Measurements from ENCODE around the gene KRT75. TPM values are rescaled to one million over a fixed set of nuclear protein-coding genes. Genes with fewer than 3 reads are reported as not detected.

KRT75 gene
- total and polyA plus RNA-seq, 10 donors = not detected

DNA sequence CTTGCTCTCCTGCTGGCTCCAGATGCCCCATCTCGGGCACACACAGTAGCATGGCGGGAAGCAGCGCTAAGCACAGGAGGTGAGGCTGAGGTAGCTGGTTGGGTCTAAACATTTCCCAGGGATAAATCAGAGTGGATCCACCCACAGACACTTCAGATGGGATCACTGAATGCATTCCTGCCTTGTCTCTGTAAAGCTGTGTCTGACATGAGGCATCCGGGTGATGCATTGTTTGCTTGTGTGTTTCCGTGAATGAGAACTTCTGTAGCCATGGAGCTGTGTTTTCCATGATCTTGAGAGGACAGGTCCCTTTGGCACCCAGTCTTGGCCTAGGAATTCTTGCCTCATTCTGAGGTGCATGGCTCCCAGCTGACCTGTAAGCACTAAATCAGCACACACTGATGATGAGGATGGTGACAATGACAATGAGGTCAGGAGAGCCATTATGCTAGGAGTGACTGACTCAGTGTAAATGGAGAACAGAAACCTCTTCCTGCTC, 6.7 kb upstream of the KRT75 start:
- TF ChIP-seq POLR2AphosphoS5 (IDR thresholded peaks at IDR 0.05) (no peak), POLR2A (IDR thresholded peaks at IDR 0.05) (no peak)
- TF ChIP-seq, protein P1, sequence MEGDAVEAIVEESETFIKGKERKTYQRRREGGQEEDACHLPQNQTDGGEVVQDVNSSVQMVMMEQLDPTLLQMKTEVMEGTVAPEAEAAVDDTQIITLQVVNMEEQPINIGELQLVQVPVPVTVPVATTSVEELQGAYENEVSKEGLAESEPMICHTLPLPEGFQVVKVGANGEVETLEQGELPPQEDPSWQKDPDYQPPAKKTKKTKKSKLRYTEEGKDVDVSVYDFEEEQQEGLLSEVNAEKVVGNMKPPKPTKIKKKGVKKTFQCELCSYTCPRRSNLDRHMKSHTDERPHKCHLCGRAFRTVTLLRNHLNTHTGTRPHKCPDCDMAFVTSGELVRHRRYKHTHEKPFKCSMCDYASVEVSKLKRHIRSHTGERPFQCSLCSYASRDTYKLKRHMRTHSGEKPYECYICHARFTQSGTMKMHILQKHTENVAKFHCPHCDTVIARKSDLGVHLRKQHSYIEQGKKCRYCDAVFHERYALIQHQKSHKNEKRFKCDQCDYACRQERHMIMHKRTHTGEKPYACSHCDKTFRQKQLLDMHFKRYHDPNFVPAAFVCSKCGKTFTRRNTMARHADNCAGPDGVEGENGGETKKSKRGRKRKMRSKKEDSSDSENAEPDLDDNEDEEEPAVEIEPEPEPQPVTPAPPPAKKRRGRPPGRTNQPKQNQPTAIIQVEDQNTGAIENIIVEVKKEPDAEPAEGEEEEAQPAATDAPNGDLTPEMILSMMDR (IDR thresholded peaks at IDR 0.05 in 8 of 11, conservative IDR thresholded peaks at IDR 0.05 in 3 of 11) = no peak
- Histone ChIP-seq H3K27me3 (replicated peaks in 1 of 7) (peaks cover 0 to 51% (median 0%) of the 10 kb centered on the region in 7 donors), H3K36me3 (no peaks in the 10 kb centered on the region), H3K9me3 (no peaks in the 10 kb centered on the region), H3K4me1 (no peaks in the 10 kb centered on the region), H3K4me3 (no peak overlapping the region), H3K27ac (no peak overlapping the region)
- DNase-seq = no peak
- intact Hi-C loops (cut with DNase I; ENCODE audit: low total_unique reads) = no loop called here
- WGBS, 5 donors = 81 to 96% (median 92%) methylated on average over 5 of the region's 5 CpGs

DNA sequence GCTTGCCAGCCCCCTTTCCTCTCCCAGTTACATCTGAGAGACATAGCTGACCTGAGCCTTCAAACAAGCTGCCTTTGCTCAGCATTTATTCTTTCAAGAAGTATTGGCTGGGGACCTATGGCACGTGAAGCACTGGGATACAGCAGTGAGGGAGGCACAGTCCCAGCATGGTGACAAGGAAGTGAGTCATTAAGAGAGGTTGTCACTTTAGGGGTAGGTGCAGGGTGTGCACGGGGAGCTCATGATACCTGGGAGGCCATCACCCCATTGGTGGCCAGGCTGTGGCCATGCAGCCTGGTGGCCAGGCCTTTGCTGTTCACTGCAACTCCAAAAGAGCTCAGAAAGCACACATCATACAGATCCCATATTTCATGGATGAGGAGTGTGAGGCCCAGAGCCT, 5.7 kb upstream of the KRT75 start:
- Histone ChIP-seq H3K36me3 (no peaks in the 10 kb centered on the region), H3K27ac (no peak overlapping the region), H3K9me3 (no peaks in the 10 kb centered on the region), H3K4me1 (no peaks in the 10 kb centered on the region), H3K27me3 (replicated peaks in 1 of 7) (peaks cover 0 to 49% (median 0%) of the 10 kb centered on the region in 7 donors), H3K4me3 (no peak overlapping the region)
- TF ChIP-seq, protein P1 (IDR thresholded peaks at IDR 0.05 in 8 of 11, conservative IDR thresholded peaks at IDR 0.05 in 3 of 11) = no peak
- TF ChIP-seq POLR2AphosphoS5 (IDR thresholded peaks at IDR 0.05) = no peak
- no peak for TF ChIP-seq POLR2A (IDR thresholded peaks at IDR 0.05)
- intact Hi-C loops (cut with DNase I; ENCODE audit: low total_unique reads) = no loop called here
- 49 to 64% (median 61%) methylated on average over 2 of the region's 2 CpGs for WGBS, 5 donors
- no peak for DNase-seq

DNA sequence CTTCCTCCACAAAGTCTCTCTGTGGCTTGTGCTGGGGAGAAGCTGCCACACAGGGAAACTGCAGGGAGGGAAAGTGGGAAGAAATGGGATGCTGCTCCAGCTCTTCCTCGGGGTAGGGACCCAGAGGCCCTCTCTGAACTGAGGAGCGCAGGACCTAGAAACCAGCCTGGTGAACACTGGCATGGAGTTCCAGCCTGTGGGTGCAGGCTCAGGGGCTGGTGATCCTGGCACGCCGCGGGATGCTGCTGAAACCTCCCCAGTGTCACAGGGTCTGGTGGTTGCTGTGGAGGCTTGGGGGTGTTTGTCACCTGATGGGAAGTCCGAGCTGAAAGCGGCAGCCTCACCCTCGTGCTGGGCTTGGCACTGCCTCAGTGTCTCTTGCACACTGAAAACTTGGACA, 5.2 kb upstream of the KRT75 start:
- TF ChIP-seq POLR2AphosphoS5 (IDR thresholded peaks at IDR 0.05) (no peak), POLR2A (IDR thresholded peaks at IDR 0.05) (no peak)
- TF ChIP-seq, protein P1 (IDR thresholded peaks at IDR 0.05 in 8 of 11, conservative IDR thresholded peaks at IDR 0.05 in 3 of 11) = no peak
- H3K4me3 ChIP-seq = no peak overlapping the region

DNA sequence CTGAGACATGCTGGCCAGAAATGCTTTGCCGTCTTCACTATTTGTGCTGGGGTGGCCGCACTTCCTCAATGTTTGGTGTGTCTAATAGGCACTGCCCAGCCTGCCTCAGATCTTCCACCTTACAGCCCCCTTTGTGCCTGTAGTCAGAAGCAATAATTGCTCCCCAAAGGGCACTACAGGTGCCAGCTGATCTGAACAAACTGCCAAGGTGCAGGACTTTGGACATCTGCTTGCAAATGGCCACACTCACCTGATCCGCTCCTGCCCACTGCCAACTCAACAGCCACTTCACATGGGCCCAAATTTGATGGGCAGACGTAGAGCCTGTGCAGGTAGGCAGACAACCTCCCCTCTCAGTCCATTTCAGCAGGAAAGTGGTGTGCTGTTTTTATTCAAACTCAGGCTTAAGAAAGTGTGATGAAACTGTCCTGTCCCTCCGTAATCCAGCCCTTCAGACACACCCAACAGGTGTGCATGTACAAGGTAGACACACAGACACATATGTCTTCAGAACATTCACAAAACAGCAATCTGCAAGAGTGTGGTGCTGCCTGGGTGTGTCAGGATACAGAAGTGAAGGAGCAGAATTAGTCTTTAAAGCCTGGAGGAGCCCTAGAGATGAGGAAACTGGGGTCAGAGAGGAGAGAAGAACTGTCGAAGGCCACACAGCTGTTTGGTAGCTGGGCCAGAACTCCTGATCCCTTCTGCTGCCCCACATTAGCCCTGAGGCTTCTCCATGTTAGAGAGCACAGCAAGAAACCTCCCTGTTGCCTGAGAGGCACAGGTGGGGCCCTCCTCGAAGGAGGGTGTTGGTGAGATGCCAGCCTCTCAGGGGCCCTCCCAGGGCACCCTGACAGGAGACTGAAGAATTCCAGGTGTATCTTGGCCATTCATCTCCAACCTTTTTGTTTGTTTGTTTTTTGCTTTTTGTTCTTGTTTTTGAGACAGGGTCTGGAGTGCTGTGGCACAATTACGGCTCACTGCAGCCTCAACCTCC, 4.4 kb upstream of the KRT75 start:
- Histone ChIP-seq H3K4me1 (no peaks in the 10 kb centered on the region), H3K4me3 (no peak overlapping the region), H3K36me3 (no peaks in the 10 kb centered on the region), H3K27me3 (replicated peaks in 1 of 7) (peaks cover 0 to 49% (median 0%) of the 10 kb centered on the region in 7 donors), H3K9me3 (no peaks in the 10 kb centered on the region), H3K27ac (no peak overlapping the region)
- no peak for DNase-seq
- TF ChIP-seq POLR2A (IDR thresholded peaks at IDR 0.05) (no peak), POLR2AphosphoS5 (IDR thresholded peaks at IDR 0.05) (no peak)
- TF ChIP-seq, protein P1 (IDR thresholded peaks at IDR 0.05 in 8 of 11, conservative IDR thresholded peaks at IDR 0.05 in 3 of 11) = no peak
- 72 to 88% (median 84%) methylated on average over 8 of the region's 8 CpGs for WGBS, 5 donors
- intact Hi-C loops (cut with DNase I; ENCODE audit: low total_unique reads) = no loop called here

More for the DNA sequence above, 5.2 kb upstream of the KRT75 start:
- DNase-seq = no peak
- 66 to 81% (median 75%) methylated on average over 6 to 8 of the region's 8 CpGs for WGBS, 5 donors
- no peaks in the 10 kb centered on the region for H3K4me1 ChIP-seq
- intact Hi-C loops (cut with DNase I; ENCODE audit: low total_unique reads) = no loop called here
- no peak overlapping the region for H3K27ac ChIP-seq
- peaks cover 0 to 46% (median 0%) of the 10 kb centered on the region in 7 donors for H3K27me3 ChIP-seq (replicated peaks in 1 of 7)
- no peaks in the 10 kb centered on the region for H3K36me3 ChIP-seq
- H3K9me3 ChIP-seq = no peaks in the 10 kb centered on the region
